Spleen (tissue), 7 donors: Measurements from ENCODE around the gene ITPKC.

Experiments used
- CTCF ChIP-seq, 11 experiments: fragments of 200-600 bp in 7 of 11; fragments of 450-650 bp in 4 of 11; sonication (generic) in 4 of 11; IDR thresholded peaks in 8 of 11; conservative IDR thresholded peaks in 3 of 11; 1 replicate in 7 of 11; 2 replicates in 4 of 11; pipeline versions ENCODE4 v1.4.0 to v1.8.0; 2016 to 2021; ENCODE audit warnings: antibody characterized with exemption in 11 of 11, inconsistent platforms in 4 of 11, mild to moderate bottlenecking in 1 of 11
- POLR2AphosphoS5 ChIP-seq, 3 donors: sonication (generic); formaldehyde crosslinking; IDR thresholded peaks; one replicate each; pipeline ENCODE4 v1.5.1; 2017; ENCODE audit warnings: antibody characterized with exemption in 3 of 3
- donor health status: DM: no; HTN: no; CAD: no; lungs with moderate emphysema.
- donor health status: DM: no; HTN: no; CAD: no.
- donor health status: DM: no; HTN: no; CAD: no.

- TF ChIP-seq POLR2AphosphoS5 (IDR thresholded peaks at IDR 0.05) = no peak
- no peak for TF ChIP-seq CTCF (IDR thresholded peaks at IDR 0.05 in 8 of 11, conservative IDR thresholded peaks at IDR 0.05 in 3 of 11)
Measured at GRCh38 chr19:40684280-40684679, 32.6 kb upstream of the ITPKC start.
